Activated CD8-positive, alpha-beta memory T cell treated with anti-CD3 and anti-CD28 coated beads for 1 hour (primary cell): ENCODE results near the gene FBXL7.

Source experiments
- DNase-seq, 2 donors: peaks; one replicate each; pipeline ENCODE4 v3.0.0-alpha.2; 2020; ENCODE audit warnings: low read depth in 1 of 2; ENCODE audit errors: extremely low read depth in 1 of 2

FBXL7 gene

GRCh38 chr5:15752663-15753285 is 252.8 kb downstream of the FBXL7 start:
- DNase-seq = no peak

DNA sequence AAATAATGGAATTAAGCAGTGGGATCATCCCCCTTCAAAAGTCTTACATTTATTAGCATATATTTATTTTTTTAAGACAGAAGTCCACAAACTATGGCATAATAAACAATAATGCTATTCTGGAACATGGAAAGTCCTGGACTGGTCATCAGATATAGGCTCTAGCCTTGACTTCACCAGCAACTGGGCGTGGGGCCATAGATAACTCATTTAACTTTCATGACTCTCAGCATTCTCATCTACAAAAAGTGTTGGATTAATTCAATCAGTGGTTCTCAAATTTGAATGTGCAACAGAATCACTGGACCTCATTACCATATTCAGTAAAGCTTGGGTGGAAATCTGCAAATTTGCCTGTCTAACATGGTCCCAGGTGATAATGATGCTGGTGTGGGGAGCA is 253.8 kb downstream of the FBXL7 start:
- DNase-seq = no peak

GRCh38 chr5:15757103-15757502 is 257.1 kb downstream of the FBXL7 start:
- no peak for DNase-seq

GRCh38 chr5:15757619-15758018 is 257.6 kb downstream of the FBXL7 start:
- no peak for DNase-seq

DNA sequence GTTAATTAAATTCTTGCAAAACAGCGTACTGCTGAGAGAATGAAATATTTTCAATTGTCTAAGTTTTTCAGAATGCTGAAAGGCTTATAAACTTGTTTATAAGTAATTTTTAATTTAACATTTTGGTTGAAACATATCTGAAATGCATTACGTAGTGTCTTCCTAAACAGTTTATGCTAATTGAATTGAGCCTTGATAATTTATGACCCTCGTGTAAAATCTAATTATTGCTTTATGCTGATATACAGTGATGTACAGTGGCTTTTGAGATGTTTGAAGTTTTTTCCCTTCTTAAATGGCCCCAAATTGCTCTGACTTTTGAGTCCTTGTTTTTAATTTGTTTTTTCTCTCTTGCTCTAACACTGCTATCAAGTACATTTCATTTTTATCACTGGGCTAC is 262.7 kb downstream of the FBXL7 start:
- DNase-seq = no peak

DNA sequence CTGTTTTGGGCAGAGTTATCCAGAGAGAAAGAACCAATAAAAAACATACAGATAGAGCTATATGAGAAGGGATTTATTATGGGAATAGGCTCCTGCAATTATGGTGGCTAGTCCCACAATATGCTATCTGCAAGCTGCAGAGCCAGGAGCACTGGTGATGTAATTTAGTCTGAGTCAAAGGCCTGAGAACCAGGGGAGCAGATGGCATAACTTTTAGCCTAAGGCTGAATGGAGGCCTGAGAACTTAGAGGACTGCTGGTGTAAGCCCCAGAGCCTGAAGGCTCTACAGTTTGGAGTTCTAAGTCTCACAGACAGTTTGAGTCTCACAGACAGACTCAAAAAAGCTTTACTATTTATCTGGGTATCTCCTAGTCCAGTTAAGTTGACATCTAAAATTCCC is 263.8 kb downstream of the FBXL7 start:
- DNase-seq = no peak

DNA sequence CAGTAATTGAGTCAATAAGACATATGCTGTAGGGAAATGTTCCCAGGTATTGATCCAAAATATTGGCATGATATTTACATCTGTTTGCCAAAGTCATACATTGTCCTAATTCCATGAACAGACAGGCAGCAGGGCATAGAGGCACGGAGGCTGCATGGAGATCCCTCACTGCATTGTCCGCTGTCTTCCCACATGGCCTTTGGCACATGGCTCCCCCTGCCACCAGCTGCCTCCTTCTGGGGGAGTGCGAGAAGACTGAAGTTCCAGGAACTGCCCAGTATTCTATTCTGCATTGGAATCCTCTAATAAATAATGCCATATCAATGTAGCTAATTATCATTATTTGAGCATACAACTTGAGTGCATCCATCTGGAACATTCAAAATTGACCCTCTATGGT is 269.0 kb downstream of the FBXL7 start:
- DNase-seq = no peak

DNA sequence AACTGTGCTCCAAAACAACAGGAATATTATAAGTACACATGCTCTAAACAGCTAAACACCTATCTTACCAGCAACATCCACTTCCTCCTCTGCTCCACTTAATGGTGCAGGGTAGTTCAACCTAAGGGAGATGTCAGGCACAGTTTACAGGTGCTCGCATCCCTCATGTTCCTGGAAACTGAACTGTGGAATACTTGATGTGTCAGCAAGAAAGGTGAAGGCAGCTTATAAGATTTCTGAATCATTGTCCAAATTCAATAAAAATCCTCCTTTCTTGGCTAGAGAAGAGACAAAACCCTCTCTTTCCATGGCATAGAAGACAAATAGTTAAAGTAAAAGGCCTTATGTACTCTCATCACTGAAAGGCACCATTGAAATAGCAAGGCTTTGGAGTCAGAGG is 272.2 kb downstream of the FBXL7 start:
- no peak for DNase-seq

DNA sequence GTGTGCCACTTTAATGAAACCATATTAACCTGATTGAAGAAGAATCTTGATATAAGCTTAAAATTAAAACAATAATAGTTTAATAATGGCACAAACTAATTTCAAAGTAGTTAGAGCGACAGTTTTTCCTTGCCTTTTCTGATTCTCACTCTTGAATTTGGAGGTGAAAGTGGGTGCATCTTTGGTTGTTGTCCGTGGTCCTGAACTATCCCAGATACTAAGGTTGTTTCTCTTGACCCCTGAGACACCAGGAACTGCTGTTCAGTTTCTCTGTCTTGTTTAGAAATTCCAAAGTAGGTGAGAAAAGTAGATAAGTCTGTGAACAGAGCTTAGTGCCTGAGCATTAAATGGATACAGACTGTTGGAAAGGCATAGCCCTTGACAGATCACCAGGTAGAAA is 274.7 kb downstream of the FBXL7 start:
- DNase-seq = no peak

DNA sequence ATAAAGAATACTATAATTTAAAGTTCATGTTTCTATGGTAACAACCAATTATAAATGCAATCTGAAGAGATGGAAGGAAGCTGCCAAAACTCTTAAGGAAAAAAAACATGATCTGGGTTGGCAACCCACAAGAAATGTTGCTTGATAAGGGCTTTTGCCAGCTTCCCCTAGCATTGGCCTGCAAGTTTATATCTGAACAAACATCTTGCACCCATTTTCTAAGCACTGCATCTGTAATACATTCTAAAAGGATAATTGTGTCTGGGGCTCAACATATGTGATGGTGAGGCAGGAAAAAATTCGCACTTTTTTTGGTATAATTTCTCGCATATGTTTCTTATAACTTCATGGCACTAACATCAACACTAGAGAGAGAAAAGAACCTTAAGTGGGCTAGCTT is 276.4 kb downstream of the FBXL7 start:
- no peak for DNase-seq

GRCh38 chr5:15783734-15784133 is 283.8 kb downstream of the FBXL7 start:
- no peak for DNase-seq

DNA sequence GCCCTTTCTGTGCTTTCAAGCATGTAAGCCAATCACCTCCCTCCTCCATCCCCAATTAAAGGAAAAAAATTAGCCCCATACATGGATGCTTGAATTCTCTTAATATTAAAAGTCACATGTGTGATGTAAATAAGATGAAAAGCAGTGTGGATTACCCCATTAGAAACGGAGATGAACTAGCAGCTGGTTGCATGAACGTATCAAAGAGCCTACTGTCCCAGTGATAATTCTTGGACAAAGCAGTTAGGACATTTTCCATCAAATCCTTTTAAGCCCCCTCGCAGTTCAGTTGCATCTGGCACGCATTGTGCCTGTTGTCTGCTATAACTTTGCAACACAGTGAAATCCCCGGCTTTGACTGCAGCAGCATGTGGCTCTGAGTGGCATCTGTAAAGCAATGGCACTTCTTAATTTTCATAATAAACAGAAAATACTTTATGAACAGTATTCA is 285.6 kb downstream of the FBXL7 start:
- no peak for DNase-seq

DNA sequence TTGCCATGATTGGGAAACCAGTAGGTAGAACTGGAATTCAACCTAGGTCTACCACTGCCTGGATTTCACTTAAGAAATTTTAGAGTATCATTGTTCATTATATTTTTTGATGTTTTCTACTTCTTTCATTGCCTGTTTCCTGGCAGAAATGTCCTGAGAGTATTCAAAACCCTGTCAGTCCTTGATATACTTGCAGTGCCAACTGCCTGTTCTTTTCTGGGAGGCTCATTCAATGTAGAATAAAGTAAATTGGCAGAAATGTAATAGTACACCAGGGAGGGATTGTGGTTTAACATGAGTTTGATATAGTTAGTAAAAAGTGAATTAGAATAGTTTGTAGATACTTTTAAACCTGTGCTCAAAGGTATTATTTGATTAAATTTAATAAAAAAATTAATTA is 286.3 kb downstream of the FBXL7 start:
- DNase-seq = no peak

GRCh38 chr5:15786884-15787283 is 286.9 kb downstream of the FBXL7 start:
- DNase-seq = no peak

- no peak for DNase-seq
Observed at GRCh38 chr5:15787681-15788080, 287.7 kb downstream of the FBXL7 start.

GRCh38 chr5:15789642-15790041 is 289.7 kb downstream of the FBXL7 start:
- no peak for DNase-seq

GRCh38 chr5:15790446-15791018 is 290.6 kb downstream of the FBXL7 start:
- DNase-seq = no peak

GRCh38 chr5:15791274-15791673 is 291.3 kb downstream of the FBXL7 start:
- DNase-seq = no peak

DNA sequence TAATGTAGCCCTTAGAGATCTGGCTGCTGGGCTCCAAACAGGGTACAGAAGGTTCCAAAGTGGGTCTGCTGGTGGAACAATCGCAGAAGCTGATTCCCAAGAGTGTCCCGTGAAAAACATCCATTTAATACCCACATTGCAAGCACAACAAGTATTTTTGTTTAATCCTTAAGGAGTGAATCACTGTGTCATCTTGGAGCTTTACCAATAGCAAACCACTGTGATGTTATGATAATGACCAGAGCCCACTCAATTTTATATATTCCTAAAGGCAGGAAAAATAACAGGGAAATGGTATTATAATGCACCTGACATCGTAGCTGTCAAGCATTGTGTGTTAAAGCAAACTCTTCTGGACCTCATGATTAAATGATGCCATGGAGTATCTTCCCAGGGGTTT is 291.9 kb downstream of the FBXL7 start:
- no peak for DNase-seq

GRCh38 chr5:15794052-15794985 is 294.3 kb downstream of the FBXL7 start:
- DNase-seq = no peak

DNA sequence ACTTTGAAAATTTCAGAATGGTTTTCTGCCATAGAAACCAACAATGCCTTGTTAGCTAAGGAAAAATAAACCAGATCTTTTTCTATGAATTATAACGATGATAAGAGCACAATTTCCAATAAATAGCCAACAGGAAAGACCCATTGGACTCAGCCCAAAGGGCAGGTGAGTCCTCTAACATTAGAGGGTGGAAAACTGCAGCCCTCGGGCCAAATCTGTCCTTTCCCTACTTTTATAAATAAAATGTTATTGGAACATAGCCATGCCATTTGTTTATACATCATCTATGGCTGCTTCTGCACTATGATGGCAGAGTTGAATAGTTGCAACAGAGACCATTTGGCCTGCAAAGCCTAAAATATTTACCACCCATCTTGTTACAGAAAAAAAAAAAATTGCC is 296.1 kb downstream of the FBXL7 start:
- no peak for DNase-seq

- DNase-seq = no peak
Observed at GRCh38 chr5:15796557-15796956, 296.6 kb downstream of the FBXL7 start.
